OCI-LY1 (cell line): ENCODE data around the gene WDR82.

ENCODE experiments used
- H2AFZ ChIP-seq: fragments of 200-600 bp; sonication (generic), shearing (Covaris generic); 2 replicates; pipeline ENCODE4 v1.6.0; 2014; ENCODE audit warnings: antibody characterized with exemption, mild to moderate bottlenecking, low read length
- H3F3A ChIP-seq: fragments of 200-600 bp; sonication (generic), shearing (Covaris generic); 2 replicates; pipeline ENCODE4 v1.6.0; 2014; ENCODE audit warnings: mild to moderate bottlenecking, antibody characterized with exemption, low read length, moderate library complexity; ENCODE audit not compliant: insufficient read depth
- H3K27ac ChIP-seq: fragments of 200-600 bp; sonication (generic); 2 replicates; pipeline ENCODE4 v1.5.1; 2014; ENCODE audit warnings: low read length, mixed run types, mild to moderate bottlenecking, low read depth; ENCODE audit not compliant: poor library complexity, severe bottlenecking
- H3K27me3 ChIP-seq: fragments of 200-600 bp; sonication (generic); 2 replicates; pipeline ENCODE4 v1.6.0; 2014; ENCODE audit warnings: antibody characterized with exemption, mild to moderate bottlenecking, low read length, moderate library complexity; ENCODE audit not compliant: insufficient read depth
- H3K36me3 ChIP-seq: fragments of 200-600 bp; sonication (generic); 2 replicates; pipeline ENCODE4 v1.6.1; 2014; ENCODE audit warnings: mild to moderate bottlenecking, antibody characterized with exemption, low read length, moderate library complexity, mixed read lengths; ENCODE audit not compliant: insufficient read depth
- H3K4me1 ChIP-seq: fragments of 200-600 bp; sonication (generic); 2 replicates; pipeline ENCODE4 v1.5.1; 2014; ENCODE audit warnings: mild to moderate bottlenecking, low read length, moderate library complexity; ENCODE audit not compliant: insufficient read depth, severe bottlenecking
- H3K4me2 ChIP-seq: fragments of 200-600 bp; sonication (generic), shearing (Covaris generic); 2 replicates; pipeline ENCODE4 v1.6.1; 2014; ENCODE audit warnings: low read length
- H3K4me3 ChIP-seq: fragments of 200-600 bp; sonication (generic); 2 replicates; pipeline ENCODE4 v1.5.1; 2014; ENCODE audit warnings: low read length, low read depth, mild to moderate bottlenecking, mixed read lengths; ENCODE audit not compliant: poor library complexity, severe bottlenecking
- H3K79me2 ChIP-seq: fragments of 200-600 bp; shearing (Covaris generic); 2 replicates; pipeline ENCODE4 v1.6.1; 2016; ENCODE audit warnings: mixed run types, low read length, mixed read lengths; ENCODE audit not compliant: insufficient read depth
- H3K9ac ChIP-seq: fragments of 200-600 bp; sonication (generic), shearing (Covaris generic); 2 replicates; pipeline ENCODE4 v1.6.1; 2014; ENCODE audit warnings: mild to moderate bottlenecking, low read length, mixed read lengths
- H3K9me2 ChIP-seq: fragments of 200-600 bp; sonication (generic), shearing (Covaris generic); 2 replicates; pipeline ENCODE4 v1.6.1; 2014; ENCODE audit warnings: low read depth, mild to moderate bottlenecking, low read length, mixed read lengths
- H3K9me3 ChIP-seq: fragments of 200-600 bp; shearing (Covaris generic); 2 replicates; pipeline ENCODE4 v1.6.1; 2014; ENCODE audit warnings: low read length, mixed read lengths
- H4K20me1 ChIP-seq: fragments of 200-600 bp; sonication (generic), shearing (Covaris generic); 2 replicates; pipeline ENCODE4 v1.6.0; 2016; ENCODE audit warnings: mild to moderate bottlenecking, low read length; ENCODE audit not compliant: insufficient read depth
- EZH2 ChIP-seq: fragments of 200-600 bp; sonication (generic), shearing (Covaris generic); IDR thresholded peaks from 2 replicates; pipeline ENCODE4 v1.8.0; 2017; ENCODE audit warnings: borderline replicate concordance, mixed run types, mild to moderate bottlenecking, antibody characterized with exemption, low read length, moderate library complexity, mixed read lengths
- TF ChIP-seq, protein P1 (sequence below): fragments of 200-600 bp; sonication (generic), shearing (Covaris generic); IDR thresholded peaks from 2 replicates; pipeline ENCODE4 v1.5.1; 2017; ENCODE audit warnings: mild to moderate bottlenecking, antibody characterized with exemption, low read length, moderate library complexity, mixed read lengths

The WDR82 gene

DNA sequence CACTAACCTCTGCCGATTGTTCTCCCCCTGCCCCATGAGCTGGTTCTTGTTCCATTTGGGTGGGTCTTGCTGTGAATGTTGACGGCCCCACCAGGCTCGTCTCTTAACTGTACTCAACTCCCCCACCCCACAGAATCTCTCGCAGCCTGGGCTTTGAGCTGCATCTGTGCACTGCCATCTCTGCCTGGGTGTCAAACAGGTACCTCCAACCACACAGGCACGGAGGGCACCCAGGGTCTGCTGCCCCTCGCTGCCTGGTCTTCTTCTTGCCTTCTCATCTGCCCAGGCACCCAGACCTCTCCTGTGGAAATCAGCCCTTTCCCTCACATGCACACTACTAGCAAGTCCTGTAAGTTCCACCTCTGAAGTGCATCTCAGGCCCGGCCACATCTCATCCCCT is 63.1 kb downstream of the WDR82 start:
- Histone ChIP-seq H3K9ac (no peak overlapping the region), H3K4me2 (no peak overlapping the region), H3K4me3 (no peak overlapping the region), H3K9me3 (no peaks in the 10 kb centered on the region), H3K9me2 (no peaks in the 10 kb centered on the region), H2AFZ (no peak overlapping the region), H3K79me2 (no peaks in the 10 kb centered on the region), H3K27me3 (no peaks in the 10 kb centered on the region), H3K27ac (no peak overlapping the region), H3K4me1 (peaks cover 13% of the 10 kb centered on the region), H4K20me1 (no peaks in the 10 kb centered on the region), H3F3A (no peaks in the 10 kb centered on the region), H3K36me3 (peaks cover 65% of the 10 kb centered on the region)
- TF ChIP-seq, protein P1, sequence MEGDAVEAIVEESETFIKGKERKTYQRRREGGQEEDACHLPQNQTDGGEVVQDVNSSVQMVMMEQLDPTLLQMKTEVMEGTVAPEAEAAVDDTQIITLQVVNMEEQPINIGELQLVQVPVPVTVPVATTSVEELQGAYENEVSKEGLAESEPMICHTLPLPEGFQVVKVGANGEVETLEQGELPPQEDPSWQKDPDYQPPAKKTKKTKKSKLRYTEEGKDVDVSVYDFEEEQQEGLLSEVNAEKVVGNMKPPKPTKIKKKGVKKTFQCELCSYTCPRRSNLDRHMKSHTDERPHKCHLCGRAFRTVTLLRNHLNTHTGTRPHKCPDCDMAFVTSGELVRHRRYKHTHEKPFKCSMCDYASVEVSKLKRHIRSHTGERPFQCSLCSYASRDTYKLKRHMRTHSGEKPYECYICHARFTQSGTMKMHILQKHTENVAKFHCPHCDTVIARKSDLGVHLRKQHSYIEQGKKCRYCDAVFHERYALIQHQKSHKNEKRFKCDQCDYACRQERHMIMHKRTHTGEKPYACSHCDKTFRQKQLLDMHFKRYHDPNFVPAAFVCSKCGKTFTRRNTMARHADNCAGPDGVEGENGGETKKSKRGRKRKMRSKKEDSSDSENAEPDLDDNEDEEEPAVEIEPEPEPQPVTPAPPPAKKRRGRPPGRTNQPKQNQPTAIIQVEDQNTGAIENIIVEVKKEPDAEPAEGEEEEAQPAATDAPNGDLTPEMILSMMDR: no peak
- no peak for TF ChIP-seq EZH2

DNA sequence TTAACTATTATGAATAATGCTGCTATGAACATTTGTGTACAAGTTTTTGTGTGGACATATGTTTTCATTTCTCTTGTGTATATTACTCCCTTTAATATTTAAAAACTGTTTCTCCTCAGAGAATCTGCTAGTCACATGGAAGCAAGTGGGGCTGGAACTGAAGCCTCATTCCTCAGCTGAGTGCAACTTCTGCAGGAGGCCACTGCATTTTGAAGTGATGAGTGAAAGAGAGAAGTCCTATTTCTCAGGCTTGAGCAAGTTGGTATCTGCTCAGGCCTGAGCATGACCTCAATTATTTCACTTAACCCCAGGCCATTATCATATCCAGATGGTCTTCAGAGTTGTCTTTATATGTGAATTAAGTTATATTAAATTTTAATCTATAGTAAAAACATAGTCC is 64.5 kb downstream of the WDR82 start:
- Histone ChIP-seq H2AFZ (no peak overlapping the region), H3K9ac (no peak overlapping the region), H3K79me2 (no peaks in the 10 kb centered on the region), H3K4me1 (peaks cover 10% of the 10 kb centered on the region), H3K9me3 (no peaks in the 10 kb centered on the region), H3K27me3 (no peaks in the 10 kb centered on the region), H4K20me1 (no peaks in the 10 kb centered on the region), H3K36me3 (peaks cover 70% of the 10 kb centered on the region), H3K4me3 (no peak overlapping the region), H3K9me2 (no peaks in the 10 kb centered on the region), H3F3A (no peaks in the 10 kb centered on the region), H3K27ac (no peak overlapping the region), H3K4me2 (no peak overlapping the region)
- TF ChIP-seq, protein P1: no peak
- no peak for TF ChIP-seq EZH2

- Histone ChIP-seq H3K27ac (no peak overlapping the region), H3K27me3 (no peaks in the 10 kb centered on the region), H3F3A (no peaks in the 10 kb centered on the region), H3K9me2 (no peaks in the 10 kb centered on the region), H3K79me2 (no peaks in the 10 kb centered on the region), H3K9ac (no peak overlapping the region), H2AFZ (no peak overlapping the region), H3K4me1 (peaks cover 6% of the 10 kb centered on the region), H3K36me3 (peaks cover 79% of the 10 kb centered on the region), H3K4me3 (no peak overlapping the region), H3K4me2 (no peak overlapping the region), H4K20me1 (no peaks in the 10 kb centered on the region), H3K9me3 (no peaks in the 10 kb centered on the region)
- TF ChIP-seq, protein P1: no peak
- TF ChIP-seq EZH2: no peak
Observed at GRCh38 chr3:52213005-52213404, 65.4 kb downstream of the WDR82 start.
